ENCODE measurements around the gene PRLHR.

PRLHR gene

GRCh38 chr10:118586911-118587310, 8.5 kb downstream of the PRLHR start:
- DNase-seq: no peak

GRCh38 chr10:118585794-118586193, 9.7 kb downstream of the PRLHR start:
- no peak for DNase-seq

- DNase-seq: no peak
These were observed 10.2 kb downstream of the PRLHR start for GRCh38 chr10:118585234-118585633.

GRCh38 chr10:118584181-118584954, 11.1 kb downstream of the PRLHR start:
- no peak for DNase-seq

- no peak for DNase-seq
These were observed 11.8 kb downstream of the PRLHR start for GRCh38 chr10:118583611-118584010.

GRCh38 chr10:118582511-118582910, 12.9 kb downstream of the PRLHR start:
- DNase-seq: no peak

GRCh38 chr10:118581340-118581739, 14.1 kb downstream of the PRLHR start:
- DNase-seq: no peak

- no peak for DNase-seq
These were observed 14.7 kb downstream of the PRLHR start for GRCh38 chr10:118580702-118581101.

- no peak for DNase-seq
These were observed 21.9 kb downstream of the PRLHR start for GRCh38 chr10:118573512-118573911.

- no peak for DNase-seq
These were observed 23.0 kb downstream of the PRLHR start for GRCh38 chr10:118572256-118573041.

- DNase-seq: no peak
These were observed 24.3 kb downstream of the PRLHR start for GRCh38 chr10:118571123-118571522.

- DNase-seq: peak; percentile 1
These were observed 24.9 kb downstream of the PRLHR start for GRCh38 chr10:118570591-118570990.

- no peak for DNase-seq
These were observed 25.6 kb downstream of the PRLHR start for GRCh38 chr10:118569882-118570252.

- DNase-seq: no peak
These were observed 26.1 kb downstream of the PRLHR start for GRCh38 chr10:118569241-118569881.

- no peak for DNase-seq
These were observed 27.1 kb downstream of the PRLHR start for GRCh38 chr10:118568327-118568848.

- DNase-seq: no peak
These were observed 27.7 kb downstream of the PRLHR start for GRCh38 chr10:118567701-118568248.

GRCh38 chr10:118566911-118567310, 28.5 kb downstream of the PRLHR start:
- no peak for DNase-seq

- DNase-seq: no peak
These were observed 30.0 kb downstream of the PRLHR start for GRCh38 chr10:118565301-118566075.

- no peak for DNase-seq
These were observed 30.8 kb downstream of the PRLHR start for GRCh38 chr10:118564652-118565051.

- DNase-seq: no peak
These were observed 31.3 kb downstream of the PRLHR start for GRCh38 chr10:118564114-118564513.

- no peak for DNase-seq
These were observed 32.0 kb downstream of the PRLHR start for GRCh38 chr10:118563373-118563890.

GRCh38 chr10:118562851-118563250, 32.6 kb downstream of the PRLHR start:
- DNase-seq: no peak

All from NCI-H446 treated with DMSO at 0.1 percent for 48 hours (cell line).